IPS-18c (cell line): ENCODE results near the gene NDUFA12.
"Not testable (repeated sequence)": the region's sequence is repeated elsewhere in the genome, so short reads cannot be mapped to it uniquely, and the experiment has no call there.

Experiments used
- H3K4me3 ChIP-seq: 2 replicates; pipeline ENCODE4 v1.7.0; 2013; ENCODE audit warnings: low read depth, mild to moderate bottlenecking, low read length, moderate library complexity; ENCODE audit not compliant: insufficient read depth
- H3K9me3 ChIP-seq: one replicate; pipeline ENCODE4 v1.6.1; 2013; ENCODE audit warnings: mild to moderate bottlenecking, low read length, moderate library complexity; ENCODE audit not compliant: control insufficient read depth, insufficient read depth

Gene NDUFA12

DNA sequence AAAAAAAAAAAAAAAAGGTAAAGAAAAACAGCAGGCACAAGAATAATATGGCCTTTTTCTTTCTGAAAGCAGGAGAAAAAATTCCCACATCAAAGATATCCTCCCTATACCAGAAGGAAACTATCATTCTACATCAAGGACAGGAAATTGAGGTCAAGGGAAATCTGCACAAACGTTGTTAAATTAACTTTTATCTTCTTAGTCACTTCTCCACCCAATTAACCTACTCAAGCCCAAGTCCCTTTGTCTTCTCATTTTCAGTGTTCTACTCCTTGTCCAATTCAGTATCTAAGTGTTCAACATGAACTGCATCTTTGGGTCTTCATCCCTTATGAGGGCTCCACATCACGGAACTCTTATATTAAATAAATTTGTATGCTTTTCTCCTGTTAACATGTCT is 15.7 kb downstream of the NDUFA12 start:
- Histone ChIP-seq H3K9me3 (no peaks in the 10 kb centered on the region), H3K4me3 (no peak overlapping the region)

DNA sequence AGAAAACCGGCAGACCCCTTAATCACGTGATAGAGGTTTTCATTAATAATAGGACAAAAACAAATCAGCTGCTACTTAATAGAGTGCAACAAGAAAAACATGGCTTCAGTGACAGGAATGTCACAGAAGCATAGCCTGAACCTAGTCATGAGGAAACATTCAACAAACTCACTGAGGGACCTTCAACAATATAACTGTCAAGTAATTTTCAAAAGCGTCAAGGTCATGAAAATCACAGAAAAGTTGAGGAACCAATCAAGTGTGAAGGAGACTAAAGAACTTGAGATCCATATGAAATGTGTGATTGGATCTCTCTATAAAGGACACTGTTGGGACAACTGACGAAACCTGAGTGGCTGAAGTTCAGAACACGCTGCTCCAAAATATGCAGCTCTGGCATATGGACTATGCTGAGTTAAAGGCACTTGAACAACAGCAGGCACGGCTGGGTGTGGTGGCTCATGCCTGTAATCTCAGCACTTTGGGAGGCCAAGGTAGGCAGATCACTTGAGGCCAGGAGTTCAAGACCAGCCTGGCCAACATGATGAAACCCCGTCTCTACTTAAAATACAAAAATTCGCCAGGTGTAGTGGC is 16.3 kb downstream of the NDUFA12 start:
- H3K9me3 ChIP-seq, result no peaks in the 10 kb centered on the region
- H3K4me3 ChIP-seq, result no peak overlapping the region

DNA sequence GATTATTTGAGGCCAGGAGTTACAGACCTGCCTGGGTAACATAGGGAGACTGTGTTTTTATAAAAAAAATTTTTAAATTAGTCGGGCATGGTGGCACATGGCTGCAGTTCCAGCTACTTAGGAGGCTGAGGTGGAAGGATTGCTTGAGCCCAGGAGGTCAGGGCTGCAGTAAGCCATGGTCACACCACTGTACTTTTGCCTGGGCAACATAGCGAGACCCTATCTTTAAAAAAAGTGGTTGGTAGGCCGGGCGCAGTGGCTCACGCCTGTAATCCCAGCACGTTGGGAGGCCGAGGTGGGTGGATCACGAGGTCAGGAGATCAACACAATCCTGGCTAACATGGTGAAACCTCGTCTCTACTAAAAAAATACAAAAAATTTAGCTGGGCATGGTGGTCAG is 18.4 kb downstream of the NDUFA12 start:
- not testable (repeated sequence) for H3K9me3 ChIP-seq, H3K4me3 ChIP-seq

DNA sequence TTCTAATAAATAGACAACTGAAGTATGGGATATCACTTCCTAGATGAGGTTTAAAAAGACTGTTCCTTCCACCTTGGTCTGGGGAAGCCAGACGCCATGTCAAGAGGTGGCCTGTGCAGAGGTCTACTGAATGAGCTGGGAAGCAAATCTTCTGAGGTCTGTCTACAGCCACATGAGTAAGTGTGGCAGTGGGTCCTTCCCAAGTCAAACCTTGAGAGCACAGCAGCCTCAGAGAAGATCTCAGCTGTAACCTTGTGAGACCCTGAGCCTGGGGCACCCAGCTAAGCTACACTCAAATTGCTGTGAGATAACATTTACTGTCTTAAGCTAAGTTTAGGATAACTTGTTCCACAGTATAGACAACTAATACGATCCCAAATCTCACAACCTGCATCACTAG is 20.2 kb downstream of the NDUFA12 start:
- Histone ChIP-seq H3K4me3 (no peak overlapping the region), H3K9me3 (no peaks in the 10 kb centered on the region)

DNA sequence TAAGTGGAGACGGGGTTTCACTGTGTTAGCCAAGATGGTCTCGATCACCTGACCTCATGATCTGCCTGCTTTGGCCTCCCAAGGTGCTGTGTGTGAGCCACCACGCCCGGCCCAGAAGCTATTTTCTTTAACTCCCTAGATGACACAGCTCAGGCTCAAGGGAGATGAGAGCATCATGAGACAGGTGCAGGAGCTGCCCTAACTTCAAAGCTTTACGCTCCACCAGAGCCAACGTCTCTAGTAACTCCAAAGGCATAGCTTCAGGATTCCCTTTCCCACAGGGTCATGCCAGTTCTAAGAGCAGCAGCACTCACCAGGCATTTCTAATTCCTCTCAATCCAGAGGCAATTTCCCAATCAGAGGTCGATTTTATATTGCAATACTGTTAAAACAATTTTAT is 21.0 kb downstream of the NDUFA12 start:
- Histone ChIP-seq H3K4me3 (no peak overlapping the region), H3K9me3 (no peaks in the 10 kb centered on the region)

DNA sequence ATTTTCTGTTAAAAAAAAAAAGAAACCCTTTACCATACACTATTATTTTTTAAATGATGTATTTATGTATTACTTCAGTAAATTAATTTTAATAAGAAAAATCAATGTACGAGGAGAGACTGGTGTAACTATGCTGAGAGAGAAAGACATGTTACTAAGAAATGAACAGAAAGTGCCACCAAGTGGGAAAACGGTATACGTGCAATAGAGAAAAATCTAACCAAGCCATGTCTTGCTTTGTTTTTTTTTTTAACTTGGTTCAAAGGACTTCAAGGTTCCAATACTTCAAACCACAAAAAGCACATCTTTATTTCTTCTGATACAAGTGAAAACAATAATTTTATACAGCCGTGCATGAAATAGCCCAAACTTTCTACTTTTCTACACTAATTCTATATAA is 22.9 kb downstream of the NDUFA12 start:
- H3K4me3 ChIP-seq, result no peak overlapping the region

DNA sequence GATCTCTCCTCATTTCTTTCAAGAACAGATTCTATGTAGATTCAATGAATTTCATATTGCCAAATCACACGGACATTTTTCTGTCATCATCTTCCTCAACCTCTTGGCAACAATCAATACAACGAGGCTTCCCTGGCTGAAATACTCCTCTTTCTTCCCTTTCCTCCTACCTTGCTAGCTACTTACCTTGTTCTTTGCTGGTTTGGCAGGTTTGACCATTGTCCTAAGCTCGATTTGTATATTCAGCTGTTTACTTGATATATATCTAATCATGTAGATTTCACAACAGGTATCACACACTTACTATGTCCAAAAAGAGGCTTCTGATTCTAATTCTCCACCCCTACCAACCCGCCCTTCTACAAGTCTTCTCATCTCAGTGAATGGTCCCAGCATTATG is 23.6 kb downstream of the NDUFA12 start:
- no peaks in the 10 kb centered on the region for H3K9me3 ChIP-seq
- H3K4me3 ChIP-seq, result no peak overlapping the region

More for the DNA sequence above, 22.9 kb downstream of the NDUFA12 start:
- no peaks in the 10 kb centered on the region for H3K9me3 ChIP-seq

DNA sequence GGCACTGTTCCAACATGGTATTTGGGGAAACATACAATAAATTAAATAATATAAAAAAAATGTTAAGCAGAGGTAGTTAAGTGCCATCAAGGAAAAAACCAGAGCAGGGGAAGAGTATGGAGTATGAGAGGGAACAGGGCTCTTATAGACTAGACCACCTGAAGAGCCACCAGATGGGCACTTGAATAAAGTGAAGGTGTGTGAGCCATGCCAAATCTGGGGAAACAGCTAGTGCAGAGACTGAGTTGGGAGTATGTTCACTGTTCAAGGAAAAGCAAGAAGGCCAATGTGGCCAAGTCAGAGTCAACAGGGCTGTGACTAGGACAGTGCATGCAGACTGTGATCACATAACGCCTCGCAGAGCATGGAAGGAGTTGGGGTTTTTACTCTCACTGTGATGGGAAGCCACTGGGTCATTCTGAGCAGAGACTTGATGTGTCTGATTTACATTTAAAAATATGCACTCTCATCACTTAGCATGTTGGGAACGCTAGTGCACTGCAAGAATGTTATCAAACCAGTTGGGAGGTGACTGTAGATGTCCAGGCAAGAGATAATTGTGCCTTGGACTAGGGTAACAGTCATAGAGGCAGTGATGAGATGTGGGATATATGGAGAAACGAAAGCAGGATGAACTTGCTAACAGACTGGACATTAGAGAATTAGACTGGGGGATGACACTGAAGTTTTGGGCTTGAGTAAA is 25.6 kb downstream of the NDUFA12 start:
- H3K4me3 ChIP-seq, result no peak overlapping the region
- no peaks in the 10 kb centered on the region for H3K9me3 ChIP-seq

DNA sequence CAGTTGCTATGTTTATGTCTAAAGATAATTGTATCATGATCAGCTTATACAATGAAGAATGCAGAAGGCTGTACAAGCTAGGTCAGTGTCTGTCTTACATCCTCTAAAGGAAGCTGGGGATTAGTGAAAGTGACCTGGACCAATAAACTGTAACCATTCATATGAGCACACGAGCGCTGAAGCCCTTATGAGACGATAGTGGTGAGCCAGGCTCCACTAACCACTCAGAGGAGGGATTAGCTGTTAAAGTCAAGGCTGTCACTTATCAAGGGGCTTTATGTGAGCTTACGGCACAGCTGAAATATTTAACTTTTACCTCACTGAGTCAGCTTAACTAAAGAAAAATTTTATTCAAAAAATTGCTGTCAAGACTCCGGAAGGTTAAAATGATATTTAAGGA is 30.3 kb downstream of the NDUFA12 start:
- Histone ChIP-seq H3K4me3 (no peak overlapping the region), H3K9me3 (no peaks in the 10 kb centered on the region)

DNA sequence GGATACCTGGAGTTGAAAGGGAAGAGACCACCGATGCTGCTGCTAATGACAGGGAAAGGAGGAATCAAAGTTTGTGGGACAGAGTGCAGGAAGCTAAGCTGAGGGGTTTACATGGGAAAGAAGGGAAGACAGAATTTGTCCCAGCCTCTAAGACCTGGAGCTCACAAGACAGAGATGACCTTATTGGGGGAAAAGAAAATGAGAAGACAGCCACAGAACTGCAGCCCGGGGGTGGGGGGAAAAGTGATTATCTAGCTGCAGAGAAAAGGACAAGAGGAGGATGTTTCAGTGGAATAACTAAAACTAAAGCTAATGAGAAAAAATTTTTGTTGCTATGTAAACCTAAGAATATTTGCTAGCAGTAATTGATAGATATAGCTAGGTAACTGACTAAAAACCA is 30.7 kb downstream of the NDUFA12 start:
- Histone ChIP-seq H3K9me3 (no peaks in the 10 kb centered on the region), H3K4me3 (no peak overlapping the region)

DNA sequence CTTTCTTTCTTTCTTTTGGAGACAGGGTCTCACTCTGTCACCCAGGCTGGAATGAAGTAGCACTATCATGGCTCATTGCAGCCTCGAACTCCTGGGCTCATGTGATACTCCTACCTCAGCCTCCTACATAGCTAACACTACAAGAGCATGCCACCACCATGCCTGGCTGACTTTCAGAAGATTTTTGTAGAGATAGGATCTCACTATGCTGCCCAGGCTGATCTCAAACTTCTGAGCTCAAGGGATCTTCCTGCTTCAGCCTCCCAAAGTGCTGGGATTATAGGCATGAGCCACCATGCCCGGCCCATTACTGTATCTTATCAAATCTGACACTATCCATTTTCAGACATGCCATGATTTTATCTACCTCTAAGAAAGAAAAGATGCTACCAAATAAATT is 31.6 kb downstream of the NDUFA12 start:
- no peaks in the 10 kb centered on the region for H3K9me3 ChIP-seq
- no peak overlapping the region for H3K4me3 ChIP-seq

DNA sequence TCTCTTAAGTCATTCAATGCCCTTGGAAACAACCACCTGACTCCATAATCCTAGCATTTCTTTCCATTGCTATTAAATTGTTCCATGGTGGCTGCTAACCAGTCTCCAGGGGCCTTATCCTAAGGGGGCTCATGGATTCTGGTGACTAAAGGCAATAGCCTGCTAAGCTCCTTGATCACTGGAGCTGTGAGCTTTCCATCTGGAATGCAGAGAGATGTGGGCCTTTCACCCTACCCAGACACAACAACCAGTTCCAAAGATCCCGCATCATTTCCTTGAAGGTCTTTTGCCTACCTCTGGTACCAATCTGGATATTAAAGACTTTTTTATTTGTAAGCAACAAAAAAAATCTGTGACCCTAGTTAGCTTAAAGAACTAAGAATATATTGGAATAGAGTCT is 32.9 kb downstream of the NDUFA12 start:
- Histone ChIP-seq H3K9me3 (no peaks in the 10 kb centered on the region), H3K4me3 (no peak overlapping the region)

DNA sequence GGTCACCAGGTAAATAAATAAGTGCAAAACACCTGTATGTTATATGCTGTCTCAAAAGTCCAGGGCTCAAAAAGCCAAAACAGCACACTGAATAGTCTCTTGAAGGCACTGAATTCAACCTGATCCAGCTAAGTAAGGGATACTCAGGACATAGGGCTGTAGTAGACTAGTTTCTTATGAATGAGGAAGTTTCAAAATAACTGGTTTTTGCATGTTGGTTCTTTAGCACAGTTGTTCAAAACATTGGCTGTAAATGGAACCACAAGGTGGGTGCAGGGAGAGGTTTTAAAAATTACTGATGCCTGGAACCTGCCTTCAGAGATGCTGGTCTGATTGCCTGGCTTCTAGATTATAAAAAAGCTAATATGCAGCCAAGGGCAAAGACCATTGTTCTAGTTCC is 34.1 kb downstream of the NDUFA12 start:
- Histone ChIP-seq H3K4me3 (no peak overlapping the region), H3K9me3 (no peaks in the 10 kb centered on the region)

DNA sequence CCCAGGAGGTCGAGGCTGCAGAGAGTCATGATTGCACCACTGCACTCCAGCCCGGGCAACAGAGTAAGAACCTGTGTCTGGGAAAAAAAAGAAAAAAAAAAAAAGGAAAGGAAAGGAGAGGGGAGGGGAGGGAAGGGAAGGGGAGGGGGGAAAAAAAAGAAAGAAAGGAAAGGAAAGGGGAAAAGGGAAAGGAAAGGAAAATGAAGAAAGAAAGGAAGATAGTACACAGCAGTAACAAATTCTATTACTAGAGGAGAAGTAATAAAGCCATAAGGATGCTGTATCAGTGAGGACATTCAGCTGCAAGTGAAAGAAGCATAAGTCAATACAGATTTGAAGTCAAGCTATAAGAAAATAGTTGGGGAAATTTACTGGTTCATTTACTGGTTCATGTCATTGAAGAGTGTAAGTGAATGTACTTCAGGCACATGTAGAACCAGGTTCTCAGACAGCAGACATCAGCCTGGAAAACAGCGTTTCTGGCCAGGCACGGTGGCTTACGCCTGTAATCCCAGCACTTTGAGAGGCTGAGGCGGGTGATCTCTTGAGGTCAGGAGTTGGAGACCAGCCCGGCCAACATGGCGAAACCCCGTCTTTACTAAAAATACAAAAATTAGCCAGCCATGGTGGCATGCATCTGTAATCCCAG is 37.4 kb downstream of the NDUFA12 start:
- no peak overlapping the region for H3K4me3 ChIP-seq
- no peaks in the 10 kb centered on the region for H3K9me3 ChIP-seq

DNA sequence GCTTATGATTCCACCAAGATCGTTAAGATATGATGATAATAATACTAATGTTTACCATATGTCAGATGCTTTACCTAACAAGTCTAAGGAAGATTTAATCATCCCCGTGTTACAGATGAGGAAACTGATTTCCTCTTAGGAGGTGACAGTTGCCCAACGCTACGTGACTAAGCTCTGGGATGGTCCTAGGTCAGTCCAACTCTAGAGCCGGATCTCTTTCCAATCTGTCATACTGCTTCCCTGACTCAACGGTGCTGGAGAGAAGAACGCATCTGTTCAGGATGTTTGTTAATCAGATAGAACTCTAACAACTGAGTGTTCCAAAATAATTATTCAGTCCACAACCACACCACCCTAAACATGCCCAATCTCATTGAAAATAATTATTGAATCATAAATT is 39.8 kb downstream of the NDUFA12 start:
- Histone ChIP-seq H3K9me3 (peaks cover 2% of the 10 kb centered on the region), H3K4me3 (no peak overlapping the region)

DNA sequence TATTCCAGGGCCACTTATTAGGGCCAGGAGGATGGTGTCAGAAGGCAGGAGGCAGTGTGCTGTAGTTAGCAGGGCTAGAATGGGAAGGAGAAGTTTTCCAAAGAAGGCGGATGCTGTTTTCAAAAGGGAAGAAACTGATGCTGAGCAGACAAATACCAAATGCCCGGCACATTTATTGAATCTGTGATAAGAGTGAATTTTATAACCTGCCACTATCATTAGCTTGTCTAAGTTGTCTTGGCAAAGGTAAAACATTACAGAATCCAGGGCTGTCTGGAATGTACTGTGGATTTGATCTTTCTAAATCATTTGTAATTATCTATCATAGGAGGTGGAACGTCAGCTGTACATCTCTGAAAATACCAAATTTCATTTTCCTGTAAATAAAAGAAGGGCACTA is 40.8 kb downstream of the NDUFA12 start:
- H3K9me3 ChIP-seq, result peaks cover 2% of the 10 kb centered on the region
- no peak overlapping the region for H3K4me3 ChIP-seq

DNA sequence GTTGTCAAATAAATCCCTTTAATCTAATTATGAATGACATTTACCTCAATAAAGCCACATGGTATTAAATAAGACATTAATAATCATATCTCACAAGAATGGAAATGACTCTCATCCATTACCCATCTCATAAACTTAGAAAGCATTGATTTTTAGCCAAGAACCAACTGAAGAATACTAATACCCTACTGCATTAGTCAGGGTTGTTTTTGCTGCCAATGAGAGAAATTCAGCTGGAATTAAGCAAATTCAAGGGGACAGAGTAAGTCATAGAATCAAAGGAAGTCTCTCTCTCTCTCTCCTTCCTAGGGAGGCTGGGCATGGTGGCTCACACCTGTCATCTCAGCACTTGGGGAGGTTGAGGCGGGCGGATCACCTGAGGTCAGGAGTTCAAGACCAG is 41.6 kb downstream of the NDUFA12 start:
- Histone ChIP-seq H3K4me3 (no peak overlapping the region), H3K9me3 (peaks cover 2% of the 10 kb centered on the region)

DNA sequence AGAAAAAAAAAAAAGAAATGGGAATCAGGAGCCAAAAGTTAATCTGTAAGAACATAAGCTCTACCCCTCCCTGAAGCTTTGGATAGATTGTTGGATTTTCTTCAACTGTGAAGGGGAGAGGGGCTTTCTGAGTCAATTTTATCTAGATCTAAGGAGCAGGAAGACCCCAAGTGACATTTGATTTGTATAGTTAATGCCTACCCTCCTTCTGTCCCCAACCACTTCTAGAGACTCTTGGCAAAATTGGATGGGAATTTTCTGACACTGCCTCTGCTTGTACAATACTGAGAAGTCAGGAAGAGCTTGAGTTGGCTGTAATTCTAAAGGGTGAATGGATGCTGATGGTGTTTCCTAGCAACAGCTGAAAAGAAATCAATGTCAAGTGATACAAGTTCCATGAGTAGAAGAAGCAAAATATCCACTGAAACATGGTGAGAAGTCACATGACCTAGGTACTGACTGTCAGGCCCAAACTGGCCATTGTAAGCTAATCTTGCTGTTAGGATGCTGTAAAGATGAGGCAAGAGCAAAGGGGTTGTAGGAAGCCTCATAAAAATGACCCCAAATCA is 42.2 kb downstream of the NDUFA12 start:
- Histone ChIP-seq H3K9me3 (peaks cover 2% of the 10 kb centered on the region), H3K4me3 (no peak overlapping the region)
